Measurements from ENCODE around the gene TTC34.
"Not testable (repeated sequence)": the region's sequence is repeated elsewhere in the genome, so short reads cannot be mapped to it uniquely, and the experiment has no call there.

Gene TTC34

DNA sequence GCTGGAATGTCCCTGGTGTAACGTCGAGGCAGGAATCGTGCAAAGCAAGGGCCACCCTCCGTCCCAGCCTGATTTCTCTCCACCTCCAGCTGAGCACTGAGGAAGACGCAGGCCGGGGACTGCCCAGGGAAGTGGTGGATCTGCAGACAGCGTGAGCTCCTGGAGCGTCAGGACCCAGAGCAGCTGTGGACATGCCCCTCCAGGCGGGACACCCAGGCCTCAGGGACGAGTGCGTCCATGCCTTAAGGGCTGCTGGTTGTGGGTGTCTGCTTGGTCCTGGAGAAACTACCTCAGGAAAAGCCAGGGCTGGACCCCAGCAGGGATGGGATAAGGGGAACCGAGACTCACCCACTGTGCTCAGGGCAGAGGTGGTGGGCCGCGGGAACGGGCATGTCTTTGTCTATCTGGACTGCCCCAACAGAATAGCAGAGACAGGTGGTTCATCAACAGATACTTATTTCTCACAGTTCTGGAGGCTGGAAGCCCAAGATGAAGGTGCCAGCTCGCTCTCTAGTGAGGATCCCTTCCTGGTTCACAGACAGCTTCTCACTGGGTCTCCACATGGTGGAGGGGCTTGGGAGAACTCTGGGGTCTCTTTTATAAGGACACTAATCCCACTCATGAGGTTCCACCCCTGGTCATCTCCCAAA, 162.9 kb downstream of the TTC34 start:
- DNase-seq, result no peak

DNA sequence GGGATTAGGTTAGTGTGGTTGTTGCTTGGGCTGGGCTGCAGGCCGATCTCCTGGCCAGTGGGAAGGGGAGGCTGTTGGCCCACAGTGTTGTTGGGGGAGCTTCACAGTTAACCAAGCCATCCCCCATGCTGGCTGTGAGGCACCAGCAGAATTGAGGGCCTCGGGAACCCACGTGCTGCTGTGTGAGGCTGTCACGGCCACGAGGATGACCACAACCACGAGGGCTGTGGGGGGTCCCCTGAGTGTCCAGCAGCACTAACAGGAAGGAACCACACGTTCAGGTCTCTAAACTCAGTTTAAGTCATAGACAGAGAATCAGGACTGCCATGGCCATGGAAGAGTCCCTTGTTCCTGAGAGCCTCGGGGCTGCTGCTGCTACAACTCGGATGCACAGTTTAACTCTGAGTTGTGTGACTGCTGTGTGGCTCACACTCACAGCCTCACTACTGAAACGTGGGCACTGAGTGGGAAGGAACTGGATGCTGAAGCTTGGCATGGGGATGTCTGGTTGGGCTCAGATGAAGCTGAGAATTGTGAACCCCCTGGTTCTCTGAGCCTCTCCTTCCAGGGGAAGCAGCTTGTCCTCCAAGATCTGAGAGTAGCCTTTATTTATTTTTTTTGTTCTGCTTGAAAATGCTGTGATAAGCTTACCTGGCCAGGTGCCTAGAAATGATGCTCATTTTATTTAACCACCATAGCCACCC, 163.9 kb downstream of the TTC34 start:
- no peak for DNase-seq

DNA sequence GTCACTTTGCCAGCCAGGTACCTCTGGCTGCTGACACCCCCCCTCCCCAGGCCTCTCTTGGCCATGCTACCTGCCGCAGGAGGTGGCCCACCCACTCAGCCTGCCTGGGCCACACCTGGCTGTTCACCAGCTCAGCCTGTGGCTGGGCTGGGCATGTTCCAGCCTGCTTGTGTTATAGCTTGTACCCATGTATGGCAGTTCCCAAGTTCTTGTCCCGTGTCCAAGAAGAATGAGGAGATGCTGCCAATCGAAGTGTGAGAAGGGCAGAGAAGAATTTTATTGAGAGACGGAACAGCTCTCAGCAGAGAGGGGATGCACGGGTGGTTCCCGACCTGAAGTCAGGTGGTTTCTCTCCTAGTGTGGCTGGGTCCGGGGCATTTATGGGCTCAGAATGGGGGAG, 164.8 kb downstream of the TTC34 start:
- no peak for DNase-seq

DNA sequence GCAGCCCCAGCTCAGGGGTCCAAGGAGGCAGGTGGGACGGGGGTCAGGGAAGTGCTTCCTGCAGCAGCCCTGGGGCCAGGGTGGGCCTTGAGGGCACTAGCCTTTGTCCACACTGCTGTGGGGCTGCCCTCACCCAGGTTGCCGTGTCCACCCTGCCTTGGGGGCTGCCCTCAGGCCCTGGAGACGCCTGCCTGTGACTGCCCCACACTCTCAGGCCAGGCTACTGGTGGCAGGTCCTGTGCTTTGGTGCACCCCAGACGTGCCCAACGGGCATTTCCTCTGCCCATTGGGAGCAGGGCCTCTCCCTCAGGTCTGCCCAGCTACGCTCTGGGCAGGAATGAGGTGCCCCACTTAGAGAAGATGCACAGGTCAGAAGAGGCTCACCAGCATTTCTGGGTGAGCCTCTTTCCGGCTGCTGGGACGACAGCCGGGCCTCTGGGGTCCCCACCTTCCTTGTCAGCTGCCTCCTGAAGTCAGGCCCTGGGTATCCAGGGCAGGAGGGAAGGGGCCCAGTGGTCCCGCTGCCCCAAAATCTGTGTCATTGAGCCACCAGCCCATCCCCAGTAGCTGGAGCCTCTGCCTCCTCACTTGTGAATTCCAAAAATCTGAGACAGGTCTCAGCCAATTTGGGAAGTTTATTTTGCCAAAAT, 166.0 kb downstream of the TTC34 start:
- no peak for DNase-seq

DNA sequence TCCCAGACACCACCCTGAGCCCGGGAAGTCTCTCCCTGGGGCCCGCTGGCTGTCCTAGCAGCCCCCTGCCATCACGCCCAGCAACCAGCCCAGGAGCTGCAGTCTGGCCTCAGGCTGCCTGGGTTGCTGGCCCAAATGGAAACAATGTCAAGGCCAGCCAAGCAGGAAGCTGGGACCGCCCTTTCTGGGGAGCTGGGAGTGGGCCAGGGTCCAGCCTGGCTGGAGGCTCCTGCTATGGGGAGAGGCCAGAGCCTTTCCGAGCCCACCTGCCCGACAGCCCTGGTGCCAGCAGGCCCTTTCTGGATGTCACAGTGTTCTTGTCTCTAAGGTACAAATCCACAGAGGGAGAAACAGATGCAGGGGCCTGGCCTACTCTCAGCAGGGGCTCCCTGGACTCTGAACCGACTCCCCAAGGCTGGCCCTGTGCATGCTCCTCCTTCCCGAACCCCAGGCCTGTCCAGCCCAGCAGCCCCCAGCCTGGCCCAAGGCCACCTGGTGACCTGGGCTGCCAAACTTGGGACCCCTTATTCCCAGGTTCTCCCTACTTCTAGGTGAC, 167.5 kb downstream of the TTC34 start:
- no peak for DNase-seq

DNA sequence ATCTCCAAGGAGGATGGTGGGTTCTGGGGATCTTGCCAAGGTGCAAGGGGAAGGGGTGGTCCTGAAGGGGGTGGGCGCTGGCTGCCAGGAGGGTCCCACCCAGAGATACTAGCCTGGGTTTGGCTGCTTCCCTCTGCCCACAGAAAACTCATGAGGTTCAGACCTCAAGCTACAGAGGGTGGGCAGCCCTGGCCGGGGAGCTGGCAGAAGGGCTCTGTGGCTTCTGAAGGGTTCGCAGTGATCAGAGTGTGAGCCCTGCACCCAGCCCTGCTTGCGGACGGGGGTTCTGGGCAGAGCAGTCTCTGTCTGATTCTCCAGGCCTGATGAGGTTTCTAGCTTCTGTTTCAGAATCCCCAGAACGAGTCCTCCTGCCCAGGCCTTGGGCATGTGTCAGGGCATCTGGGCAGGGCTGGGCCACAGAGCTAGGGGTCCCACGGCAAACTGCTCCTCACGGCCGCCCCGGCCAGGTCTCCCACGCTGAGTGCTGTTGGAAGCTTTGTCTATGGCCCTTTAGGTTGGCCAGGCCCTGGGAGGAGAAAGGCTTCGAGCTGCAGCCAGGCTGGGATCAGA, 168.0 kb downstream of the TTC34 start:
- DNase-seq, result no peak

DNA sequence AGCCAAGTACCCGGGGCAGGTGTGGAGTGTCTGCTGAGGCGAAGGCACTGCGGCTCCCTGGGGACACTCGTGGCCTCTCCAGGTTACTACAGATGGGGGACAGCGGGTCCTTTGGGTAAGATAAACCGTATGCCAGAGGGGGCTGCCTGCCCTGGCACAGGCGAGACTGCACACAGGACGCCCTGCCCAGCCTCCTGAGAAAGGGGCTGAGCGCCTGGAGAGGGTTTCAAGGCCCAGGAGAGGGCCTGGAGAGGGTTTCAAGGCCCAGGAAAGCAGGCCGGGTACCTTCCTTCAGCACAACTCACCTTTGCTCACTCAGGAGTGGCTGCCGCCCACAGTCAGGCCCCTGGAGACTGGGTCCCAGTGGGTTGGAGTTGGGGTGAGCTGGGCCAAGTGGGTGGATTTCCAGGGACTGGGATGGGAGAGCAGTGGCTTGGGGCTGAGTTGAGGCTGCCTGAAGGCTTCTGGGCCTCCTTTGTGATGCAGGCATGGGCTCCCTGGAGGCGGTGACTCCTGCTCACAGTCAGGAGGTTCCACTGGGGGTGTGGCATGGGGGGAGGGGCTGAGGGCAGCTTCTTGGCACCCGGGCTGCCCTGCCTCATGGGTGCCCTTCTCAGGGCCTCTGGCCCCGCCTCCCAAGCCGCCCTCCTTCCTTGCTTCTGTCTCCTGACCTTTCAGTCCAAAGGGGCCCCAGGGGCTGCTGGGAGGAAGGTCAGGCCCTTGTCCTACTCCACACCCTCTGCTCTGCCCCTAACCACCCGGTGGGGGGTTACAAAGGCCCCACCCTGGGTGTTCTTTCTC, 168.7 kb downstream of the TTC34 start, which contains the start of gene MMEL1:
TSS of gene MMEL1 (minus strand) at position 456 of the 801 bp plus-strand sequence. CDS start 3,532 bp downstream, outside the sequence.
- no peak for DNase-seq

DNA sequence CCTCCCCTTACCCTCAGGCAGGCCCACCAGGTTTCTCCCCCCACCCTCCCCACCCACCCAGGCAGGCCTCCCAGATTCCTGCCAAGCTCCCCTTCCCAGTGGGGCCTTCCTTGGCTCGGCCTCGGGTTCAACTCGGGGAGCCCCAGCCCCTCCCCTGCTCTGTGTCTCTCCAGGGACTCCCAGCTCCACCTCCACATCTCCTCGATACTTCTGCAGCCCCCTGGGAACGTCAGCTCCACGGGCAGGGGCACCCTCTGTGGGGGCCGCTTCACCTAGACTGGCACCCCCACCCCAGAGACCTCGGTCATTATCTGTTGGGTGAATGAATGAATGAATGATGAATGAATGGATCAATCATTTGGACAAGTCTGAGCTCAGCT, 169.5 kb downstream of the TTC34 start:
- no peak for DNase-seq

DNA sequence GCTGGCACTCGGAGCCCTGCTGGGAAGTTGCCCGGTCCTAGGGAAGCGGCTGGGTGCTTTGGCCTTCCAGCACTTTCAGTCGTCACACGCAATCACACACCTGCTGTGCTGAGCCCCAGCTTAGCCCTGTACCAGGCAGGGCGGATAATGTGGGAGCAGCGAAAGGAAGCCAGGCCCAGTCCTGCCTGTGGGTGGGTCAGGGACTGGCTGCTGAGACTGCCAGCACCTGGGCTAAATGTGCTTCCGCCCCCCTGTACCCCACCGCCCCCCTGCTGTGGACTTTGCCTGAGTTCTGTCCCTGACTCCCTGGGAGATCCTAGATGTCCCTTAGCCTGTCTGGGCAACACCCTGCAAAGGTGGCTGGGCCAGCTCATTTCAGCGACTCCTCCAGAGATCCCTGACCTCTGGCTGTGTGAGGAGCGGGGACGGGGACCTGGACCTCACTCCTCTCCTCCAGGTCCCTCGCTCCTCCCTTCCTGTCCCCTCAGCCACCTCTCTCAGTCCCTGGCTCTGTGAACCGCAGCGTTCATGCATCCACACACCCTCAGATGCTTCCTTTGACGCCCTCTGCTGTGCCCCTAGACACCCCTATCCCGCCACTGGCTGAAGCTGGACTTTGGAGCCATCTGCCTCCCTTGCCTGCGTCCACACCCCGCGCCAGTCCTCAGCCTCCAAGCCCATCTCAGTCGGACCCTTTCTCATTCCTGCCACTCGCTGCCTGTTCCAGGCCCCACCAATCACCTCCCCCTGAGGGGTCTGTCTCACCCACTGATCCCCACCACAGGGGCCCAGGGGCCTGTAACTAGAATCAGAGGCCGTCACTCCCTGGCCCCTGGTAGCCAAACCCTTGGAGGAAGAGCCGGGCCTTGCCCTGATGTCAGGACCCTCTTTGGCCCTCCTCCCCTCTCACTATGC, 170.1 kb downstream of the TTC34 start:
- DNase-seq, result no peak

DNA sequence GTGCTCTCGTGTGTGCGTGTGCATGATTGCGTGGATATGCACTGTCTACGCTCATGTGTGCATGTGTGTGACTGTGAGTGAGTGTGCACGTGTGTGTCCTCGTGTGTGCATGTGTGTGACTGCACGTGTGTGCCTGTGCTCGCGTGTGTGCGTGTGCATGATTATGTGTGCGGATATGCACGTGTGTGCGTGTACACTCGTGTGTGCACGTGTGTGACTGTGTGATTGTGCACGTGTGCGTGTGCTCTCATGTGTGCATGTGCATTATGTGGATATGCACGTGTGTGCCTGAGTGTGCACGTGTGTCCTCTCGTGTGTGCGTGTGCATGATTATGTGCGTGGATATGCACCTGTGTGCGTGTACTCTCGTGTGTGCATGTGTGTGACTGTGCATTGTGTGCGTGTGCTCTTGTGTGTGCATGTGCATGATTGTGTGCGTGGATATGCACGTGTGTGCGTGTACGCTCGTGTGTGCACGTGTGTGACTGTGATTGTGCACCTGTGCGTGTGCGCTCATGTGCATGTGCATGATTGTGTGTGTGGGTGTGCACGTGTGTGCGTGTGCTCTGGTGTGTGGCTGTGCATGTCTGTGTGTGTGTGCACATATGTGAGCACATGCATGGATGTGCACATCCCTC, 170.9 kb downstream of the TTC34 start:
- DNase-seq, result no peak

DNA sequence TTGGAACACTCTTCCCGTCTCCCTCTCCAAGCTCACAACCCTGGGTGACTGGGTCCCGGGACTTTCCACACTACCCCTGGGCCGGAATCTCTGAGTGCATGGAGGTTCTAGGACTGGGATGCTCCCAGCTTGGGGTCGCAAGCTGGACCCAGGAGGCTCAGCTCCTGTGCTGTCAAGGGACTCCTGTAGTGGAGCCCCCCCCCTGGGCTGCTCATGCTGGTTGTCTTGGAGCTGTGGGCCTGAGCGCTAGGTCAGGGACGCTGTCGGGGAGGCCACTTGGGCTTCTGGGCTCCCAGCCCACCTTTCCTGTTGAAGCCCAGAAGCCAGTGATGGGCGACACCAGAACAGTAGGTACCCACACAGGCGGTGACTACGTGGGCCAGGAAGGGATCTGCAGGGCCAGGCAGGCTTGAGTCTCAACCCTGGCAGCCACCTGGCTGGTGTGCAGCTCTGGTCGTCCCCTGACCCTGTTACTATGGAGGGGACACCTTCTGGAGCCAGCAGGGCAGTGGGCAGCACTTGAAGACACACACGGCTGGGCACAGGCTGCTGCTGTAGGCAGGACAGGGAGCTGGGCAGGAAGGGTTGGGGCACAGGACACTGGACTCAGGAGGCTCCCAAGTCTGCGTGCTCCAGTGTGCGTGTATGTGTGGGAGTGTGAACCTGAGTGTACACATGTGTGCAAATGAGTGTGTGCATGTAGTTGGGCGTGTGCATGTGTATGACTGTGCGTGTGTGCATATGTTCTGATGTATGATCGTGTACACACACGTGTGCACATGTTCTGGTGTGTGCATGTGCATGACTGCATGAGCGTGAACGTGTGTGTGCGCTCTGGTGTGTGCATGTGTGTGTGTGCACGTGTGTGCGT, 171.6 kb downstream of the TTC34 start:
- DNase-seq, result no peak

DNA sequence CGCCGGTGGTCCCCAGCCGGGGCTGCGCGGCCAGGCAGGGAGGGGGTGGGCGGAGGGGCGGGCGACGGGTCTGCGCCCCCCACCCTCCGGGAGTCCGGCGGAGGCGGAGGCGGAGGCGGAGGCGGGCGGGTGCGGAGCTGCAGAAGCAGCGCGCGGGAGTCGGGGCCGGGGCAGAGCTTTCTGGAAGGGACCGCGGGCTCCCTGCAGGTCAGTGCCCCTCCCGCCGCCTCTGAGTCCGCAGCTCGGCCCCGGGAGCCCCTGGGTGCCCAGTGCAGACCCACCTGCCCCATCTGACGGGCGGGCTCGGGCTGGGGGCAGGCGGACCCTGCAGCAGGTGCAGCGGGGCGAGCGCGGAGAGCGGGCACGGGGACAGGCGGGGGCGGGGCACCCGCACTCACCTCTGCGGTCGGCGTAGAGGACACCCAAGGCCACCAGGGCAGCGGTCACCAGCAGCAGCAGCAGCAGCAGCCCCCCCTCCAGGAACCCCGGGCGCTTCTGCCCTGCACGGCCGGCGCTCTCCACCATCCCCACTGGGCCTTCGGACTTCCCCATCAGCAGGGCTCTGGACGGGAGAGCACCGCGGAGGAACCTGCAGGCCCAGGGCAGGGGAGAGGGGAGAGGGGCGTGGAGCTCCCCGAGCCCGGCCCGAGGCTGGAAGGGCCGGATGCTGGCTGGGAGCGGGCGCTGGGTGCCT, 172.4 kb downstream of the TTC34 start:
- DNase-seq, result no peak

DNA sequence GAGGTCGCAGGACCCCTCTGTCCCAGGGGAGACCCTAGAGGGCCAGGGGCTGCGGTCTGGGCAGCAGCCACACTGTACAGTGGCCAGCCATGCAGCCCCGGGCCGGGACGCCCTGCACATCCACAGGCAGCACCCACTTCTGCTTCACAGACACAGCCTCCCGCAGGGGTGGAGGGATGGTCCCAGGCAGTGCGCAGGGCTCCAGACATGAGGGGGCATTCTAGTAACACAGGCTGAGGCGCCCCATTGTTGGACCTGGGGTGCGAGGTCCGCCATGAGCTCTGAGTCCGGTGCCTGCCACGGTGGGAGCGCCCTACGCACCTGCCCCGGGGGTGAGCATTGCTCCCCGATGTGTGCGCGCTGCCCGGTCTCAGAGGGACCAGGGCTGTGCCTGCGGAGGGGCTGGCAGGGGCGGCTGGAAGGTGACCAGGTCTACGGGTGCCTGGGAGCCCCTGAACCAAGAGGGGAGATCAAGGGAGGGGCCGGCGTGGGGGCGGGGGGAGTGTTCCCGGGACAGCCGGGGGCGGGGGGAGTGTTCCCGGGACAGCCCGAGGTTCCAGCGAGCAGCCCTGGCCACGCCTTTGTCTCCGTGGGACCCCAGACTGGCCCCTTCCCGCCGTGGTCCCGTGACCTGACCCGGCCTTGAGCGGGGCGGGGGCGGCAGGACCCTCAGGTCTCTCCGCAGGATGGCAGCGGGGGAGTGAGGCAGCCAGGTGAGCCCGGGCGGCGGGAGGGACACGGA, 173.1 kb downstream of the TTC34 start:
- no peak for DNase-seq

DNA sequence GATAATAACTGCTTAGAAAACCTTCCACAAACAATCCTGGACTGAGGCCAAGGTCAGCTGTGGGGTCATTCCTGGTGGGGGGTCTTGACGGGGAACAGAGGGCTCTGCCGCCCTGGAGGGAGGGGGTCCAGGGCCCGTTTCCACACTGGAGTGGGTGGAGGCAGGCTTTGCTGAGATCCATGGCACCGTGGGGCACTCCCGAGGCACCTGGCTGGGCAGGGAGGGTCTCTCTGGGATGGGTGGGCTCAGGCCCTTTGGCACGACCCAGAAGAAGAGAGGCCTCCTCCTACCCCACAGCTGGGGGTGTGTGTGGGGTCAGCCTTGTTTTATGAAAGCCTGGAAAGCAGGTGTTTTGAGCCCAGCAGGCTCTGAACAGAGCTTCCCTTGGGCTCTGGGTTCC, 173.7 kb downstream of the TTC34 start:
- no peak for DNase-seq

DNA sequence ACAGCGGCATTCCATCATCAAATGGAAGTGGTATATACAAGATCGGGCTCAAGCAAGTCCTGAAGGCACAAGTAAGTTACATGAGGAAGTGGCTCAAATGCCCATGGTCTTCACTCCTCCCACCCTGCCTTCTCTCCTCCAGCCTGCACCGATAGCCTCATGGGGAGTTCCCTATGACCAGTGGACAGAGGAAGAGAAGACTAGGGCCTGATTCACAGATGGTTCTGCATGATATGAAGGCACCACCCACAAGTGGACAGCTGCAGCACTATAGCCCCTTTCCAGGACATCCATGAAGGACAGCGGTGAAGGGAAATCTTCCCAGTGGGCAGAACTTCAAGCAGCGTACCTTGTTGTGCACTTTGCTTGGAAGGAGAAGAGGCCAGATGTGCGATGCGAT, 175.7 kb downstream of the TTC34 start:
- DNase-seq, result not testable (repeated sequence)

DNA sequence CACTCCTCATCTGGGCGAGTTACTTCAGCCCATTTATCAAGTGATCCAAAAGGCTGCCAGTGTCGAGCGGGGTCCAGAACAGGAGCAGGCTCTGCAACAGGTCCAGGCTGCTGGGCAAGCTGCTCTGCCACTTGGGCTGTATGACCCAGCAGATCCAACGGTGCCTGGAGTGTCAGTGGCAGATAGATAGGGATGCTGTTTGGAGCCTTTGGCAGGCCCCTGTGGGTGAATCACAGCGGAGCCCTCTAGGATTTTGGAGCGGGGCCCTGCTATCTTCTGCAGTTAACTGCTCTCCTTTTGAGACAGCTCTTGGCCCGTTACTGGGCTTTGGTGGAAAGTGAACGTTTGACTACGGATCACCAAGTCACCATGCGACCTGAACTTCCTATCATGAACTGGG, 176.2 kb downstream of the TTC34 start:
- DNase-seq, result no peak

DNA sequence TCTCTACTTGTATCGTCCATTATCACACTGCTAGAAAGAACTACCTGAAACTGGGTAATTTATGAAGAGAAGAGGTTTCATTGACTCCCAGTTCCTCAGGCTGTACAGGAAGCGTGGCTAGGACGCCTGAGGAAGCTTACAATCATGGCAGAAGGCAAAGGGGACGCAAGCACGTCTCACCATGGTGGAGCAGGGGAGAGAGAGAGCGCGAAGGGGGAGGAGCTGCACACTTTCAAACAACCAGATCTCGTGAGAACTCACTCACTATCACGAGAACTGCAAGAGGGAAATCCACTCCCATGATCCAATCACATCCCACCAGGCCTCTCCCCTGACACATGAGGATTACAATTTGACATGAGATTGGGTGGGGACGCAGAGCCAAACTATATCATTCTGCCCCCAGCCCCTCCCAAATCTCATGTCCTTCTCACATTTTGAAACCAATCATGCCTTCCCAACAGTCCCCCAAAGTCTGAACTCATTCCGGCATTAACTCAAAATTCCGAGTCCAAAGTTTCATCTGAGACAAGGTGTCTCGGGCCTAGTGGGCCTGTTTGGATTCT, 176.7 kb downstream of the TTC34 start:
- DNase-seq, result no peak
